Activated CD8-positive, alpha-beta memory T cell treated with anti-CD3 and anti-CD28 coated beads, Interleukin-2, amount 50 U/mL, for 48 hours (primary cell): Measurements from ENCODE around the gene BIVM.
A peak's percentile ranks its signal among the peaks of the same experiment; 100 is the strongest.

Source experiments
- DNase-seq: peaks from one replicate; pipeline ENCODE4 v3.0.0-alpha.2; 2020

Gene BIVM

DNA sequence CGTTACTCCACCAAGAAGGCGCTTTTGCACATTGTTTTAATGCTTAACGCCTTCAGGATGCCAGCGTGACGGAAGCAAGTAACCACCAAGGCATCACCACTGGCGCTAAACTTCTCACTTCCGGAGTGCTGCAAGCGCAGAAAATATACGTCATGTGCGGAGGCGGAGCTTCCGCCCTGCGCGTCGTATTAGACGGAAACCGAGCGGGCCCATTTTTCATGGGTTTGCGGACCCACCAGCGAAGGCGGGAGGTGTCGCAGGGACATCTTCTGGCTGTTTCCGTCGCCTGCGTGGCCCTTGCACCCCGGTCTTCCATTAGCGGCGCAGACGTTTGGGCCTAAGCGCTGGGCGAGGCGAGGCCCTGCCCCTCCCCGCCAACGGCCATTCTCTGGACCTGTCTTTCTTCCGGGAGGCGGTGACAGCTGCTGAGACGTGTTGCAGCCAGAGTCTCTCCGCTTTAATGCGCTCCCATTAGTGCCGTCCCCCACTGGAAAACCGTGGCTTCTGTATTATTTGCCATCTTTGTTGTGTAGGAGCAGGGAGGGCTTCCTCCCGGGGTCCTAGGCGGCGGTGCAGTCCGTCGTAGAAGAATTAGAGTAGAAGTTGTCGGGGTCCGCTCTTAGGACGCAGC, 46.8 kb downstream of the BIVM start, which contains the start of gene ERCC5:
Gene ERCC5 (plus strand): TSS at position 403 of the 631 bp plus-strand sequence. CDS start 235 bp downstream, outside the sequence.
- peak; percentile 98 for DNase-seq

DNA sequence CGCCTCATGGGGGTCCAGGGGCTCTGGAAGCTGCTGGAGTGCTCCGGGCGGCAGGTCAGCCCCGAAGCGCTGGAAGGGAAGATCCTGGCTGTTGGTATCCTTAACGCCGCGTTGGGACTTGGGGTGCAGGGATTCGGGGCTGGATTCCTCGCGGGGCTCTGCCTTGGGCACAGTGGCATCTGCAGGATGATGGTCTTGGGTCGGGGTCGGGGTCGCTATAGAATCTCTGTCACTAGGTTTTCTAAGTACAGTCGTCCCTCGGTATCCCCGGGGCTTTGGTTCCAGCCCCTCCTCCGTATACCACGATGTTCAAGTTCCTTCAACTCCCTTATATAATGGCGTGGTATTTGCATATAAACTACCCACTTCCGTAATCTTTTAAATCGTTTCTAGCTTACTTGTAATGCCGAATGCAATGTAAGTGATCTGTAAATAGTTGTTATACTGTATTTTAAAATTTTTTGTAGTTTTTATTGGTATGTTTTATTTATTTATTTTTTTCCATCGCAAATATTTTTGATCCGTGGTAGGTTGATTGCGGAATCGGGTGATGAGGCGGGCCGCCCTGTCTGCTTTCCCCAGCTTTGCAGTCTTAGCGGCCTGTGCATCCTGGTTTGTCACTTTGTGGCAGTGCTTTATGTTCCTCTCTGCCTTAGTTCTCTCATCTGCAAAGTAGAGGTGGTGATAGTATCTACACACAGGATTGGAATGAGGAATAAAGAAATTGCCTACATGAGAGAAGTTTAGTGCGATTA, 47.5 kb downstream of the BIVM start:
- no peak for DNase-seq

DNA sequence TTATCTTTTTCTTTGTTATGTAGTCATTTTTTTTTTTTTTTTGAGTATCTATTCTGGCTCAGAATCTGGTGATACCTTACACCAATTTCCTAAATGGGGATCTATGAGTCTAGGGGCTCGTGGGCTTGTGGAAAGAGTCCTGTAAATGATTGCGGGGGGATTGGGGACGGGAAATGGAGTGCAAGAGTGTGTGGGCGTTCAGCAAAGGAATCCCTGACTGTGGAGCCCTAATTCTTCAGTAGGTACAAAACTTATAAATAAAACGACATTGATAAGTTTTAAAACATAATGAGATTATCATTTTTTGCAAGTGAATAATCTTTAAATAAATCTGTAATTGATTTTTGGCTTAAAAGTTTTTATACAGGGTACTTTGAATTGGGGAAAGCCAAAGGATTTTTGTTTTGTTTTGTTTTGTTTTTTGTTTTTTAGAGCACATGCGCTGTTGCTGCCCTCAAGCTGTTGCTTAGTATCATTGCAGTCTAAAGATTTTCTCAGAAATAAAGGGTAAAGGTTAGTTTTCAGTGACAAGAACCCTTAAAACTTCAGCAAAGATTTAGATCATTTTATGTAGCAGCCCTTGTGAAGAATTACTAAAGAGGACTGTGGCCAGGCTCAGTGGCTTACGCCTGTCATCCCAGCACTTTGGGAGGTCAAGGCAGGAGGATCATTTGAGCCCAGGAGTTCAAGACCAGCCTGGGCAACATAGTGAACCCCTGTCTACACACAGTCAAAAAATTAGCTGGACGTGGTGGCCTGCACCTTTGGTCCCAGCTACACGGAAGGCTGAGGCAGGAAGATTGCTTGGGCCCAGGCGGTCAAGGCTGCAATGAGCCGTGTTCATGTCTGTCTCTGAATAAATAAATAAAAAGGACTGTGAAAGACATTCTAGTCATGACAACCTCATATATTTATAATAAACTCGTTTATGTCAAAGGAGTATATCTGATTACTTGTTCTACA, 48.6 kb downstream of the BIVM start:
- no peak for DNase-seq

DNA sequence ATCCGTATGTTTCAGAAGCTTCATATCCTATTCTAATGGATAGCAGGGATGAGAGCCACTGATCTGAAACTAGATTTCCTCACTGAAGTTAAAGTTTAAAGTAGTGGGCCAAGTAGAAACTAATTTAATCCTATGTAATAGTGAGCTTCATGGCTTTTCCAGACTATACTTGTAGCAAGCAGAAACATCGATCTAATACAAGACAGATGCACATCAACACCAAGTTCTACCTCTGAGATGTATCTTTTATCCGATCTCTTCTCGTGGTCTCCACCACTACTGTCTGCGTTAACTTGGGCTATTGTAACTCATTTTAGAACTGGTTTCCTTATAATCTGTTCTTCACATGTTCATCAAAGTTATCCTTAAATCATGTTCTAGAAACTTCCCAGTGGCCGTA, 50.0 kb downstream of the BIVM start:
- DNase-seq = no peak

DNA sequence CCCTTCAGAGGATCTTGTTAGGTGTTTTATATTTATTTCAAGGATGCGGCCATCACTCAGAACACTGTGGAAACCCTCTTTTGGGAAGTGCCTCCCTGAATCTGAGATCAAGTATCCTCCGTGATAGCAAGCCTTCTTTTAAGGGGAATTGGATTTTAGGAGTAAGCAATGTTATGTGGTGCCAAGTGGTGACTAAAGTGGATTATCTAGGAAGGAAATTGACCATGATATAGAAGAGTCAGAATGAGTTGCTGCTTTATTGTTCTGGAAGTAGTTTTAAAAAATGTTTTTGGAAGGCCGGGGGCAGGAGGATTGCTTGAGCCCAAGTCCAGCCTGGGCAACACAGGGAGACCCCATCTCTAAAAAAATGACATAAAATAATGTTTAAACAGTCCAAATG, 53.6 kb downstream of the BIVM start:
- no peak for DNase-seq

DNA sequence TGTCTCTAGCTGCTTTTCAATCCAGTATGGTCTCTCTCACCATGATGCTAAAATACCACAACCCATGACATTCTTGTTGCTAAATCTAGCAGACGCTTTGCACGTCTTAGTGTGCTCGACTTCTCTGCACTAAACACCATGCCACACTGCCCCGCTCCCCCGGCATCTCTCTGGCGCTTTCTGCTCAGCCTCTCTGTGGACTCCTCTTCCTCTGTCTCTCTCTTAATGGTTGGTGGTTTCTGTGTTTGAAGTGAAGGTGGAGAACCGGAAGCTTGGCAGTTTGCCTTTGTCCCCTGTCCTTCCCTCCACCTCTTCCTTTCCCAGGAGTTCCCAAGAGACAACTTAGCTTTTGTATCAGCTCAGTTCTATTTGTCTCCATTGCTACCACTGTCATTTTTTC, 55.8 kb downstream of the BIVM start:
- no peak for DNase-seq

DNA sequence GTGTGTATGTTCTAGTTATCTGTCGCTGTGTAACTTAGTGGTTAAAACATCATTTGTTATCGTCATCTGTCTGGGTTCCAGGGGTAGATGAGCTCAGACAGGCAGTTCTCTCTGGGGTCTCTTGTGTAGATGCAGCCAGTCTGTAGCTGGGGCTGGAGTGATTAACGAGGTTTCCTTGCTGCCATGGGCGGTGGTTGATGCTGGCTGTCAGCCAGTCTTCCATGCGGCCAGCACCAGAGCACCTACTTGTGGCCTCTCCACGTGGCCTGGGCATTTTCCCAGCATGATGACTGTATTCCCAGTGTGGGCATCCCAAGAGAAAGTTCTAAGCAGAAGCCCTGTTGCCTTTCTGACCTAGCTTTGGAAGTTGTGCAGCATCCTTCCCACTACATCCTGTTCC, 57.6 kb downstream of the BIVM start:
- DNase-seq = no peak

DNA sequence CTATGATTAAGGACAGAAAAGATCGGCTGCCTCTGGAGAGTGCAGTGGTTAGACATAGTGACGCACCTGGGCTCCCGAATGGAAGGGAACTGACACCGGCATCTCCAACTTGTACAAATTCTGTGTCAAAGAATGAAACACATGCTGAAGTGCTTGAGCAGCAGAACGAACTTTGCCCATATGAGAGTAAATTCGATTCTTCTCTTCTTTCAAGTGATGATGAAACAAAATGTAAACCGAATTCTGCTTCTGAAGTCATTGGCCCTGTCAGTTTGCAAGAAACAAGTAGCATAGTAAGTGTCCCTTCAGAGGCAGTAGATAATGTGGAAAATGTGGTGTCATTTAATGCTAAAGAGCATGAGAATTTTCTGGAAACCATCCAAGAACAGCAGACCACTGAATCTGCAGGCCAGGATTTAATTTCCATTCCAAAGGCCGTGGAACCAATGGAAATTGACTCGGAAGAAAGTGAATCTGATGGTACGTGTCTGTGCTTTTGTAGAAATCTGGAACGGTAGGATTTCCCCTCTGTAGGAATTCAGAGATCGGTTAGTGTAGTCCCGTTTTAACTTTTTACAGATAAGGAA, 63.8 kb downstream of the BIVM start:
- DNase-seq = no peak

DNA sequence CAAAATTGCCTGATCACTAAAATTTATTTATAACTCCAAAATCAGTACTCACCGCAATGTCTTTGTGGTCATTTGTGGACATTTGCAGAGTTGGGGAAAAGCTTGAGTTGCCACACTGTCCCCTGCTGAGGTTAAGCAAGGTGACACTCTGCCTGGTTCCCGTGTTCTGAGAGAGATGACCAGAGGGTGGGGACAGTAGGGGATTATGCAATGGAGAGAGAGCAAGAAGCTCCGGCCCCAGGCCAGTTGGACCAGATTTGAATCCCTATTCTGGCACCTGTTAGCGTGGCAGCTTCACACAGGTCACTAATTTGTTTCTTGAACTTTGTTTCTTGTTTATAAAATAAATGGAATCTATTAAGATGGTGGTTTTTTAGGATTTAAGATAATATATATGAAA, 64.7 kb downstream of the BIVM start:
- no peak for DNase-seq

DNA sequence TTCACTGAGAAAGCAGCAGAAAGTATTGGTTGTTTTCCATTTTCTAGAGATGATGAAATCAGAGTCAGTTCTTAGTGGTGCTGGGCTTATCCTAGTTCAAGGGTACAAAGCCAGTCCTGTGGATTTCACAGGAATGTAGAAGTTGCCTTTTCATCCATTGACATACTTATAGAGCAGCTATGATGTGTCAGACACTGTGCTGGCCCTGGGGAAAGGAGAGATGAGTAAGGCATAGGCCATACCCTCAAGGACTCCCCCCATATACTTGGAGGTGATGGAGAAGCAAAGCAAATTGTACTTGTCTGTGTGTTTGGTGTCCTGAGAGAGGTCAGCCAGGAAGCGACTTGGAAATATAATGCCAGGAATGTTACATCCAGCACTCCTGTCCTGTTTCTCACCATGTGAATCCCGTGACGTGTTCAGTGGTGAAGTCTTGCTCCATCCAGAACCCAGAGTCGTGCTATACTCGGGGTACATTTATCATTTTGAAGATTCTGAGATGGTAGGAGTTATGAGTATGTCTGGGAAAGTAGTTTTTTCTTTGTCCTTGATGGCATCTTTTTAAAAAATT, 69.5 kb downstream of the BIVM start:
- no peak for DNase-seq

DNA sequence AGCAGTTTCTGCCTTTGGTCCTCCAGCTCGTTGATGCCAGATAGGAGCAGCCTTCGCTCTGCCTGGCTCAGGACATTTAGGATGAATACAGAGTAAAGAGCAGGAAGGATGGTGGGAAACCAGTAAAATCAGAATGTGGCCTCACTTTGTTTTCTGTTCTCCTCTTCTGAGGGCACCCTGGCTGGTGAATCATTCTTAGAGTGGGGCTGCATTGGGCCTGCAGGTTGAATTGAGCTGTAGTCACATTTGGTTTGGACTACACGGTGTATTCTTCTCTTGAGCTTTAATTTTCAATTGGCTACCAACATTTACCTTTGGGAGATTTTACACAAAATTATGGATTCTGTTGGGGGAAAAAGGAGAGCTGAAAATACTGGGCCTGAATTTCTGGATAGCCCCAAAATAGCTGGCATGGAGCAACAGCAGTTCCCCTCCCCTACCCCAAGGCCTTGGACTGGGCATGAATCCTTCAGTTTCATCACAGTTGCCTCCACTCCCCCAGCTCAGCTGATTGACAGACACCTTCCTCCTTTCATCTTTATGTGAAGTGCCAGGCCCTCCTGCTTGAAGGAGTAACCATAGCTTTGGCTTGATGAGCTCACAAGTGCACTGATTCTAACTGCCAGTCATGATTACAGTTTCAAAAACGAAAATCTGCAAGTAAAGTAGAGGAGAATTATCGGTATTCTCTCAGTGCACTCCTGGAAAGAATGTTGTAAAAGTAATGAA, 71.2 kb downstream of the BIVM start:
- no peak for DNase-seq

DNA sequence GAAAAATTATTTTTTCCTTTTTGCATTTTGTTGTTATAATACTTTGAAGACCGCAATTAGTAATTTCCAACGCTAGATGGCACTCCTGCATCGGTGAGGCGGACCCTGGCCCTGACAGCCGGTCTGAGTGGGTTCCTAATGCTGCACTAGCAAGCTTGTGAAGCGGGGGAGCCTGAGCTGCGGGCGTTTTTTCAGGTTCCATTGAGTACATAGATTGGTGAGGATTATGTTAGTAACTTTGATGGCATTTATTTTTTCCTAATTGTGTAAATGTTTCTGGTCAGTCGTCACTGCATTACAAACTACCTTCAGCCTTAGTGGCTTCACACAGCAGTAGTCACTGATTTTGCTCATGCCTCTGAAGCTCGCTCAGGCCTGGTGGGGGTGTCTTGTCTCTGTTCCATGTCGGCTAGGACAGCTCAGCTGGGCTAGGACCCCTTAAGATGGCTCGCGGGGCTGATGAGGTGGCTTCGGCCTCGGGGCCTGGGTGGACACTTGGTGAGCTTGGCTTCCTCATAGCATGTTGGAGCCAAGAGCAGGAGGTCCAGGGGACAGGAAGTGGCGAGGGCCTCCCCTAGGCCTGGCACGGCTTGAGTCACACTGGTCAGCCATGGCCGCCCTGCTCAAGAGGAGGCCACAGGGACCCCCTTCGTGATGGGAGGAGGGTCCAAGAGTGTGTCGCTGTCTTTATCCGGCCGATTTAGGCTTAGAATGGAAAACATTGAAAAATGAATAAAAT, 71.9 kb downstream of the BIVM start:
- peak; percentile 72 for DNase-seq

DNA sequence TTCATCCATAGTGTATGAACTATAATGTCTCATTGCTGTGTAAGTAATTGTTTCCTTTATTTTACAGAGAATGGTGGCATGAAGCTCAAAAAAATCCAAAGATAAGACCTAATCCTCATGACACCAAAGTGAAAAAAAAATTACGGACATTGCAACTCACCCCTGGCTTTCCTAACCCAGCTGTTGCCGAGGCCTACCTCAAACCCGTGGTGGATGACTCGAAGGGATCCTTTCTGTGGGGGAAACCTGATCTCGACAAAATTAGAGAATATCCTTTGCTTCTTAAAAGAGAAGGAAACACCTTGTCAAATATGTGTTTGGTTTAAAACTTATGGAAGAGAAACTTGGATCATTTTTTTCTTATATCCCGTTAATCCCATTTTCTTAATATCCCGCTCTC, 73.2 kb downstream of the BIVM start:
- DNase-seq = no peak

DNA sequence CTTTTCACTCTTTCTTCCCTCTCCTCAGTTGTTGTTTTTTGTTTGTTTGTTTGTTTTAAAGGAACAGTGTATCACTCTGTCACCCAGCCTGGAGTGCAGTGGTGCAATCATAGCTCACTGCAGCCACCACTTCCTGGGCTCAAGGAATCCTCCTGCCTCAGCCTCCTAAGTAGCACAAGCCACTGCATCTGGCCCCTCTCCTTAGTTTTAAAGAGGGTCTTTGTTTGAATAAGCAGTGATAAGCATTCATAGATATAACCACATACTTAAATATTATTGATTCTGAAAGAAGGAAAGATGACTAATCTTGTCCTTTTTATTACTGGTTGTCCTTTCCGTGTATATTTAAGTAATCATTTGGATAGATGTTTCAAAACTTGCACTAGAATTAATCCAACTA, 73.6 kb downstream of the BIVM start:
- no peak for DNase-seq

DNA sequence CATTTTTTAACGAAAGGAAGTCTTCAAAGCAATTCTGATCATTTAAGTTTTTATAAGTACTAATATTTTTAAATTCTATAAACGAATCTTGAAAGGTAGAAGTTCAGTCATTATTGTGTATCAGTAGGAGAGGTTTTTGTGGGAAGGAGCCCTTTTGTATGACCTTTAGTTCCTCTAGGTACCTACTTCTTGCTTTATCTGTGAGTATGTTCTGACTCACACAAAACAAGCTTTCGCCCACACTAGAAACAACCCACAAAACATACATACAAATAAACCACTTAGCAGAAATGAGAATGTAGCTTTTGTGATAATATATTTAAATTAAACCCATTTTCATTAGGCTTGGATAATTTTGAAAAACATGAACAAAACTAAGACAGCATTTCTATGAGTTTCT, 74.7 kb downstream of the BIVM start:
- DNase-seq = no peak

DNA sequence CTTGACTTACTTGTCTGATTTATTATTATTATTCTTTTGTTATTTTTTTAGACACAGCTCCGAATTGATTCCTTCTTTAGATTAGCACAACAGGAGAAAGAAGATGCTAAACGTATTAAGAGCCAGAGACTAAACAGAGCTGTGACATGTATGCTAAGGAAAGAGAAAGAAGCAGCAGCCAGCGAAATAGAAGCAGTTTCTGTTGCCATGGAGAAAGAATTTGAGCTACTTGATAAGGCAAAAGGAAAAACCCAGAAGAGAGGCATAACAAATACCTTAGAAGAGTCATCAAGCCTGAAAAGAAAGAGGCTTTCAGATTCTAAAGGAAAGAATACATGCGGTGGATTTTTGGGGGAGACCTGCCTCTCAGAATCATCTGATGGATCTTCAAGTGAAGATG, 76.3 kb downstream of the BIVM start:
- DNase-seq = no peak

DNA sequence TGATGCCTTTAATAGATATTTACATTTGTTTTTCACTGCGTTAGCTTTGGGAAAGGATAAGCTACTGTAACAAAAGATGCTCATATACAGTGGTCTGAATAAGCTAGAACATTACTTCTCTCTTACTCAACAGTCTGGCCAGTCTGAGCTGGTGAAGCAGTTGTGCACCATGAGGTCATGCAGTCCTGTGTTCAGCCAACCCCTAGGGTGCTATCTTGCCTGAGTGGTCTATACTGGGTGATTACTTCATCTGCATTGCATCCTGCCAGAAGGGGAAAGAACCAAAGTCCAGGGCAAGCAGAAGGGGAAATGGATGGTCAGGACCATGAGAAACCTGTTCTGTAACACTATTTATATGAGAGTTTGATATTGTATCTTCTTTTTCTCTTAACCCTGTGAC, 78.4 kb downstream of the BIVM start:
- no peak for DNase-seq

DNA sequence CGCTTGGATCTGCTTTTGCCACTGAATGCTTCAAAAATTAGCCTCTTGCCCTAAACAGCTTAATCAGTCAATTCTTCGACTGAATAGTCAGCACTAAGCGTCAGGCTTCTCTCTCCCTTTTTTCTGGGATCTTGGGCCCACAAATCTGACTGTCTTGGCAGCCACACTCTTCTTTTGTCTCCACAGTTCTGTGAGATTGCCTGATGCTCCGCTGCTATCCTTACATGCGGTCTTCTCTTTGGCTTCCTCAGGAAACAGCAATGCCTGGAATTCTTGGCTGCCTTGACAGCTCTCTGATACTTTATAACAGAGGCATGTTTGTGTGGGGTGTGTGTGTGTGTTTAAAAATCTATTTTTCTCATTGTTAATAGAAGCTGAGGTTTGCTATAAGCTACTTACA, 79.6 kb downstream of the BIVM start:
- DNase-seq = no peak

DNA sequence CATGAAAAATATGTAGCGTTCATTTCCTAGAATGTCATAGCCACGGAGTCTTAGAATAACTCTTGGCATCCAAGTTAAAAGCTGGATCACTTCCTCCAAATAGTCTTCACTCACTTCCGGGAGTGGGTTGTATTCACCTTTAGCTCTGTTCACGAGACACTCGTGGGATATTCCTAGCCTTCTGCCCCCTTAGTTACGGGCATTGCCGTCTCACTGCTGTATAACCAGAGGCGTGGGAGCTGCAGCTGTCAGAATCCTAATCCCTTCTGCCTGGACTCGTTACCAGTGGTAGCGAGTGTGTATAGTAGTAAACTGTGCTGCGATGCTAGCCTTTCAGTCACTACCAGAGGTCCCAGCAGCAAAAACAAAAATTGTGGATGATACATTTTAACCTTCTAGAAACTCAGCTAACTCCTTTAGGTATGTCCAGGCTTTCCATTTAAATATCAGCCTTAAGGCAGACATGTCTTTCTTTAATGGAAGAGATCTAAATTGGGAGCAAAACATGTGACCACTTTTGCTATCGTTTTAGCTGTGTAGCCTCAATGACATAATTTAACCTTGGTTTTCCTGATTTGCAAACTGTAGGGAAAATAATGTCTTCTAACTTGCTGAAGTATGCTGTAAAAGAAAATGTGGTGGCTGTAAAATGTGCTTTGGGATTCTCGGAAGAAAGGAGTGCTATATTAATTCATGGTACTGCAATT, 81.0 kb downstream of the BIVM start:
- DNase-seq = no peak

DNA sequence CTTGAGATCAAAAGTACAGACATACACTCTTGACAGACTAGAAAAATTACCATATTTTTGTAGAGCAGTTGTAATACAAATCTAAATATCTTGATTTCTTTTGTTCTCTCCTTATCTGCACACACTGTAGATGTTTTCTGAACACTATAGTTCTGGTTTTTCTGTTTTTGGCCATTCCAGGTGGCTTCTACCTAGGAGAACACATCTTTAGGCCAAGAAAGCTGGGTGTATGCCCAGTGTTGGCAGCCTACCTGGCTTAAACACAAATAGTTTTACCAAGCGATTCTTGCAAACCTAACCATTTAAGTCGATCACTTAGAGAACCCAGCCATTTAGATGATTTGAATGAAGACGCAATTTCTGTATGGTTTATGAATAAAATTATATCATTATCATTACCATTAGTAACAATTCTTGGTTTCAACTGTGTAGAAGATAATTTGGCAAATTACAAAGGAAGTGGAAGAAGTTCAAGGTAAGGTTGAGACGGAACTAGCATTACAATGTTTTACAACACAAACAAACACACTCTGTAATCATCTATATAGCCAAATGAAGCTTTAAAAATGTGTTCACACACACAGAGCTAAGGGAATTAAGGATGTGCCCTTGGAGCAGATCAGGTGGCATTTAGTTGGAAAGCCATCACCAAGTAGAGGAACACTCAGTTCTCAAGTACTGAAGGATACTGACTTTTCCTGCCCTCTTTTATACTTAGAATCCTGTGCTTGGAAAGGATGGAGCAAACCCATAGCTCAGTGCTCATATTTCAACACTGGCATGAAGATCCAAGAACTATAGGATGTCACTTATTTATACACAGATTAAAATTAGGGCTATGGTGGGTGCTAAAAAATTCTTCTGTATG, 83.1 kb downstream of the BIVM start:
- no peak for DNase-seq
